CD4-positive, alpha-beta T cell (primary cell): ENCODE measurements around the gene DPEP3. TPM values are rescaled to one million over a fixed set of nuclear protein-coding genes. Genes with fewer than 3 reads are reported as not detected.

Source experiments
- ATAC-seq: fragments of 200-7000 bp; cut with Tn5 transposase; one replicate; pipeline ENCODE4 v1.10.0; 2022; ENCODE audit warnings: mild to moderate bottlenecking; ENCODE audit not compliant: poor library complexity
- CTCF ChIA-PET: fragments of 350-600 bp; sonication (Branson Sonifier 250); formaldehyde crosslinking; loops from one replicate; lab custom pipeline; 2021; ENCODE audit warnings: antibody characterized with exemption, inconsistent platforms; lab: Charles Lee
- POLR2A ChIA-PET: fragments of 350-600 bp; sonication (Branson Sonifier 250); formaldehyde crosslinking; loops from one replicate; lab custom pipeline; 2021; ENCODE audit warnings: antibody characterized with exemption, inconsistent platforms; lab: Charles Lee
- DNase-seq, 14 experiments: peaks; one replicate each; pipeline ENCODE4 v3.0.0-alpha.2; 2013 to 2020; ENCODE audit warnings: mixed read lengths in 2 of 14
- H3K27ac ChIP-seq, 2 donors: one replicate each; pipeline versions ENCODE4 v1.5.1 to v1.7.0; 2013; ENCODE audit warnings: low read length in 2 of 2, low read depth in 1 of 2, mild to moderate bottlenecking in 1 of 2
- H3K27me3 ChIP-seq, 2 experiments: 1 replicate in 1 of 2; 2 replicates in 1 of 2; pipeline versions ENCODE4 v1.6.1 to v1.7.0; 2013; ENCODE audit warnings: low read length in 2 of 2, control low read depth in 1 of 2, mild to moderate bottlenecking in 1 of 2, moderate library complexity in 1 of 2; ENCODE audit not compliant: insufficient read depth in 2 of 2, control insufficient read depth in 1 of 2
- H3K36me3 ChIP-seq: one replicate; pipeline ENCODE4 v1.6.1; 2013; ENCODE audit warnings: low read length, control low read depth; ENCODE audit not compliant: insufficient read depth
- H3K4me1 ChIP-seq: one replicate; pipeline ENCODE4 v1.6.1; 2013; ENCODE audit warnings: low read length, control low read depth; ENCODE audit not compliant: insufficient read depth
- H3K4me3 ChIP-seq: one replicate; pipeline ENCODE4 v1.5.1; 2013; ENCODE audit warnings: mild to moderate bottlenecking, low read length, moderate library complexity
- H3K9me3 ChIP-seq, 2 experiments: 1 replicate in 1 of 2; 2 replicates in 1 of 2; pipeline versions ENCODE4 v1.6.1 to v1.7.0; 2013; ENCODE audit warnings: low read length in 2 of 2, mild to moderate bottlenecking in 2 of 2, control low read depth in 1 of 2, moderate library complexity in 1 of 2; ENCODE audit not compliant: control insufficient read depth in 1 of 2, insufficient read depth in 1 of 2
- H3K27ac Mint-ChIP-seq: one replicate; pipeline ENCODE4 v1.8.0; 2020; ENCODE audit warnings: mixed read lengths
- H3K27me3 Mint-ChIP-seq: one replicate; pipeline ENCODE4 v1.8.0; 2021; ENCODE audit warnings: mixed read lengths
- H3K36me3 Mint-ChIP-seq: one replicate; pipeline ENCODE4 v1.8.0; 2021; ENCODE audit warnings: low read depth, mixed read lengths
- H3K4me1 Mint-ChIP-seq: one replicate; pipeline ENCODE4 v1.8.0; 2021; ENCODE audit warnings: low read depth, mixed read lengths
- H3K4me3 Mint-ChIP-seq: one replicate; pipeline ENCODE4 v1.8.0; 2020; ENCODE audit warnings: mild to moderate bottlenecking, mixed read lengths
- H3K9me3 Mint-ChIP-seq: one replicate; pipeline ENCODE4 v1.8.0; 2020; ENCODE audit warnings: mixed read lengths
- CTCF ChIP-seq: fragments of 200-600 bp; IDR thresholded peaks from one replicate; pipeline ENCODE4 v1.8.0; 2022; ENCODE audit warnings: antibody characterized with exemption, mild to moderate bottlenecking
- intact Hi-C, 2 experiments: fragments of 100-400 bp; cut with DNase I in 1 of 2; cut with micrococcal nuclease in 1 of 2; formaldehyde crosslinking; loops; one replicate each; pipeline versions ENCODE4 v1.15.1 to v1.9.0; 2023 to 2025; cut with DNase I, micrococcal nuclease
- total RNA-seq, 174 experiments: library from RNA in 2 of 174; stranded (reverse) in 2 of 174; gene quantifications; one replicate each; pipeline ENCODE4 v1.2.3 and lab custom pipeline; 2021 to 2026

DPEP3 gene
- total RNA-seq, 2 experiments from 2014 or later: 0.53 to 0.63 TPM

DNA sequence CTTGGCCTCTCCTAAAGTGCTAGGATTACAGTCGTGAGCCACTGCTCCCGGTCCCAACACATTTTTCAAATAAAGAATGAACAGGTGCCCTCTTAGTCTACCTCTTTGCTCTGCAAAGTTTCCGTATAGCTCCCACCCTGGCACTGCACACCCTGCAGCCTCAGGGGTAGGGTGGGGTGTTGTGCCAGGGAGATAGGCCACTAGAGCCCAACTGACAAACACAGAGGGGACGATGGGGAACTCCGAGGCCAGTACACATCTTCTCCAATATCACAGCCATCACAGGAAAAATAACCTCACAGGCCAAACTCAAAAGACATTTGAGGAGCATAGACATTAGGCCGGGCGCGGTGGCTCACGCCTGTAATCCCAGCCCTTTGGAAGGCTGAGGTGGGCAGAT, 9.2 kb downstream of the DPEP3 start:
- Histone ChIP-seq H3K36me3 (no peaks in the 10 kb centered on the region), H3K4me1 (peaks cover 25% of the 10 kb centered on the region), H3K4me3 (no peak overlapping the region), H3K27ac (no peak overlapping the region), H3K9me3 (no peaks in the 10 kb centered on the region), H3K27me3 (no peaks in the 10 kb centered on the region)
- peaks cover 5% of the 10 kb centered on the region for H3K36me3 Mint-ChIP-seq
- intact Hi-C loops: no loop called here
- H3K9me3 Mint-ChIP-seq: no peaks in the 10 kb centered on the region
- ATAC-seq: no peak
- no peak for DNase-seq
- peak overlapping the region; percentile 71 for H3K4me3 Mint-ChIP-seq
- H3K27me3 Mint-ChIP-seq: no peaks in the 10 kb centered on the region
- TF ChIP-seq CTCF: no peak
- peaks cover 24% of the 10 kb centered on the region for H3K4me1 Mint-ChIP-seq
- no peak overlapping the region for H3K27ac Mint-ChIP-seq
- ChIA-PET CTCF (no interaction called here), POLR2A (interaction anchor here (1.6 to 4.9 kb wide), 2 partner anchors 11 to 35 kb away, joined by 3 to 36 read pairs; partner anchors contain the start of gene PSMB10)

DNA sequence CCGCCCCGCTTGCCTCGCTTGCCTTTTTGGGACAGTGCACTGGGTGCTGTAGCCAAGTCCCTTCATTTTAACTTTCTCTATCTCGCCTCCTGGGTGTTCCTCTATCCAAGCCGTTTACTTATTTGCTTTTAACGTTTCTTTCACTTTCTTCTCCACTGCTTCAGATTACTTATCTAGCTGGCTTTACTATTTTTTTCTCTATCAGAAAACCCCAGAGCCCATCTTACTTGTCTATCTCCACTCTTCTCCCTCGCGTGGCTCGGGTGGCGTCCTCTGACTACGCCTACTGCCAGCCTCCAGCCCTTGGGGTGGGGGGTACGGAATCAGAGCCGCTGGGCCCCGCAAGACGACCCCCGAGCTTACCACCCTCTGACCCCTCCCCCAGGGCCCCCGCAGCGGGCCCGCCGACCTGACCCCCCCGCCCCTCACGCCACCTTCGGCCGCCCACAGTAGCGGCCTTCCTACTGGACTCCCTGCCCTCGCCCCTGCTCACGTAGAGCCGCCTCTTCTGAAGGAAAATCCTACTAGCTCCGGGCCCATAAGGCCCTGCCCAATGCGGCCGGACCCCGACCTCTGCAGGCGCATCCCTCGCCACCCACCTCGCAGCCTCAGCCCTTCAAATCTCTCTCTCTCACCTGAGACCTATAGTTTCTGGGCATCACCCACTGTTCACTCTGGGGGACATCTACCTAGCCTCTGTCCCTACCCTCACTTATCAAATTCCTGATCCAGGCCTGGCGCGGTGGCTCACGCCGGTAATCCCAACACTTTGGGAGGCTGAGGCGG, 10.9 kb downstream of the DPEP3 start:
- Histone ChIP-seq H3K4me3 (peak overlapping the region; percentile 66), H3K27ac (no peak overlapping the region), H3K36me3 (no peaks in the 10 kb centered on the region), H3K4me1 (peaks cover 25% of the 10 kb centered on the region), H3K9me3 (no peaks in the 10 kb centered on the region), H3K27me3 (no peaks in the 10 kb centered on the region)
- ATAC-seq (peak; percentile 43), DNase-seq (peak in 3 of 14 experiments; percentile 31 to 62 (median 60))
- Mint-ChIP-seq H3K27ac (peak overlapping the region; percentile 78), H3K27me3 (no peaks in the 10 kb centered on the region), H3K4me3 (peak overlapping the region; percentile 94), H3K4me1 (peaks cover 24% of the 10 kb centered on the region), H3K36me3 (peaks cover 5% of the 10 kb centered on the region), H3K9me3 (no peaks in the 10 kb centered on the region)
- TF ChIP-seq CTCF: no peak
- ChIA-PET CTCF (interaction anchor here (1.0 to 1.3 kb wide), 3 partner anchors 72 to 153 kb away, joined by 3 read pairs; no protein-coding TSS in a partner anchor), POLR2A (interaction anchor here (0.7 to 4.9 kb wide), 7 partner anchors 13 to 115 kb away, joined by 3 to 36 read pairs (median 3); partner anchors contain the start of genes CTRL, NFATC3 and PSMB10)
- intact Hi-C loops: loop anchor here in 1 of 2 experiments (2.0 kb wide), 2 partner anchors 13 to 33 kb away; partner anchors contain the start of gene PSMB10

DNA sequence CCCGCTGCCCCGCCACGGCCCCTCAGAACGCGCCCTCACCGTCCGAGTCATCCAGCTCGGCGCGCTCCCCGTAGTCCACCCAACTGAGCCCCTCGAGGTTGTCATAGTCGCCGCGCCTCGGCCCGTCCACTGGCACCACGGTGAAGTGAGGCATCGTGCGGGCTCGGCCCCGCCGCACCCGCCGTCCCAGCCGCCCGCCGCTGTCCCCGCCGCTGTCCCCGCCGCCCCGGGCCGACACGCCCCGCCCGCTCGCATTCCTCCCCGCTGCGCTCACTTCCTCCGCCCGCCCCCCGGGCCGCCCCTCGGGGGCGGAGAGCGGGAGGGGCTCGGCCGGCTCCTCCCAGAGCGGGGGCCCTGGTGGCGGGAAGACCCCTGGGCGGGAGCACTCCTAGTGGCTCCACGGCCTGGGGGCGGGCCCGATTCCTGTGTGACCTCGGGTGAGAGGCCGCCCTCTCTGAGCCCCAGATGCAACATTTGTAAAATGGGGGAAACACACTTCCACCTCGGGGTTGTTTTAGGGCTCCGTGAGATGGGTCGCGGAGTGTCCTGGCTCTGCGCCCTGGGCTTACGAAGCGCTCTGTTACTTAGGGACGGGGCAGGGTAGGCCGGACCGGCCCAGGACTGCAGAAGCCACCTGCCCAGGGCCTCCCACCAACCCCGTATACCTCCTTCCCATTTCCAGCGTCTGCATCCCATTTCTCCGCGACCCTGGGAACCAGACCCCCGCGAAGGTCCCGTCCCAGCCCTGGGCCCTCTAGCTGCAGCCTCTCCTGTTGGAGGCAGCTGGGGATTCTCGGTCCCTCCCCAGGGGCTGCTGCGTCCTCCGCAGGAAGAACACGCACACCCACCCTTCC, 11.7 kb downstream of the DPEP3 start, which contains the start of gene SLC12A4:
Gene SLC12A4 (minus strand): TSS at position 238 of the 854 bp plus-strand sequence. CDS start 84 bp downstream, at position 154.
- H3K27me3 Mint-ChIP-seq: no peaks in the 10 kb centered on the region
- Histone ChIP-seq H3K9me3 (no peaks in the 10 kb centered on the region), H3K27ac (peak within 1 kb of the TSS in 1 of 2 donors; percentile 59), H3K4me1 (peaks cover 25% of the 10 kb centered on the region), H3K4me3 (peak within 1 kb of the TSS; percentile 66), H3K36me3 (no peaks in the 10 kb centered on the region), H3K27me3 (no peaks in the 10 kb centered on the region)
- ATAC-seq (peak; percentile 85), DNase-seq (peak; percentile 61 to 93 (median 79))
- H3K27ac Mint-ChIP-seq: peak within 1 kb of the TSS; percentile 83
- POLR2A ChIA-PET: interaction anchor here (0.8 to 4.9 kb wide), 9 partner anchors 14 to 116 kb away, joined by 3 to 36 read pairs (median 3); partner anchors contain the start of genes CTRL, EDC4, NFATC3 and PSMB10
- H3K36me3 Mint-ChIP-seq: peaks cover 5% of the 10 kb centered on the region
- intact Hi-C loops: loop anchor here (1.0 to 2.0 kb wide), 4 partner anchors 14 to 32 kb away; partner anchors contain the start of gene PSMB10 (in 2 of the 2)
- H3K9me3 Mint-ChIP-seq: no peaks in the 10 kb centered on the region
- no peak for TF ChIP-seq CTCF
- H3K4me1 Mint-ChIP-seq: peaks cover 24% of the 10 kb centered on the region
- peak within 1 kb of the TSS; percentile 98 for H3K4me3 Mint-ChIP-seq
- CTCF ChIA-PET: interaction anchor here (0.8 to 1.3 kb wide), 5 partner anchors 26 to 152 kb away, joined by 3 to 4 read pairs (median 3); partner anchors contain the start of genes DDX28 and DUS2
